Dermis microvascular lymphatic vessel endothelial cell (primary cell): ENCODE data around the gene RBMY1F. TPM values are rescaled to one million over a fixed set of nuclear protein-coding genes. Genes with fewer than 3 reads are reported as not detected.
"Not testable (repeated sequence)": the region's sequence is repeated elsewhere in the genome, so short reads cannot be mapped to it uniquely, and the experiment has no call there.

Experiments used
- DNase-seq, 2 donors: peaks; one replicate each; pipeline versions ENCODE4 v3.0.0 to v3.0.0-alpha.2; 2010; ENCODE audit warnings: low read depth in 2 of 2
- total RNA-seq: library from RNA; depleted of rRNA; stranded (reverse); fragments of >200 nt; gene quantifications from 2 replicates; pipeline ENCODE4 v1.2.1, GENCODE V29; 2014

The RBMY1F gene
- total RNA-seq: not detected in 2 replicates

DNA sequence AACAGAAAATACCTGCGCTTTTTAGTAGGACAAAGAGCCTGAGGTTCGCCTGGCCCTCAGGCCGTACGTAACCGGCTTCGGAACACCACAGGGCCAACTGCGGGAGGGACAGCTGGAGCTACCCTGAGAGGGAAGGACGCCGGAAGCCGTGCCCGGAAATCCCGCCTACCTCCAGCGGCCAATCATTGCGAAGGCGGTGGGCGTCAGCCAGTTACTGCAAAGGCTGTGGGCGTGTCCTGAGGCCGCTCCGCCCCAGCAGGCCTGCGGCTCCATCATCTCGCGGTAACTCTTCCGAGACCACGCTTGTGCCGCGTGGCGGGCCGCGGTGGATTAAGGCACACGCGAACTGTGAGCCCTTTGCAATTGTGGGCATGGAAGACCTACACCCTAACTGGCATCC lies at the start of gene RBMY1F:
Gene RBMY1F, minus strand, starts transcription at position 101 of the 400 bp plus-strand sequence. CDS start 1,954 bp downstream, outside the sequence.
- DNase-seq: not testable (repeated sequence)

DNA sequence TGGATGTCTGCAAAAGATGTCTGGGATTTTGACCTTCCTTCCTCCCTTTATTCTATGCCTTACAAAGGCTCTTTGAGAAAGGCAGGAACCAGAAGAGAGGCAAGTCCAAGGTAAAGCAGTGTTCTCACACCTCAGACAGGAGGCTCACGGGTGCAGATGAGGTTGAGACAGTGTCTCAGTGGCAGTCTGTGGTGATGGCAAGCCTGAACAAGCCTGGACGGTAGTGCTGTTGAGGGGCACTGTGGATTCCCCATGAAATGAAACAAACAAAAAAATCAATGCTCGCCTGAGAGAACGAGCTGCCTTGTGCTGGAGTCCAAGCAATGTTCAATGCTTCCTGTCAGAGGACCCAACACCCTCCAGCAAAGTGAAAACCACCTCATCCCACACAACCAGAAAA lies 31.6 kb downstream of the RBMY1F start:
- not testable (repeated sequence) for DNase-seq

DNA sequence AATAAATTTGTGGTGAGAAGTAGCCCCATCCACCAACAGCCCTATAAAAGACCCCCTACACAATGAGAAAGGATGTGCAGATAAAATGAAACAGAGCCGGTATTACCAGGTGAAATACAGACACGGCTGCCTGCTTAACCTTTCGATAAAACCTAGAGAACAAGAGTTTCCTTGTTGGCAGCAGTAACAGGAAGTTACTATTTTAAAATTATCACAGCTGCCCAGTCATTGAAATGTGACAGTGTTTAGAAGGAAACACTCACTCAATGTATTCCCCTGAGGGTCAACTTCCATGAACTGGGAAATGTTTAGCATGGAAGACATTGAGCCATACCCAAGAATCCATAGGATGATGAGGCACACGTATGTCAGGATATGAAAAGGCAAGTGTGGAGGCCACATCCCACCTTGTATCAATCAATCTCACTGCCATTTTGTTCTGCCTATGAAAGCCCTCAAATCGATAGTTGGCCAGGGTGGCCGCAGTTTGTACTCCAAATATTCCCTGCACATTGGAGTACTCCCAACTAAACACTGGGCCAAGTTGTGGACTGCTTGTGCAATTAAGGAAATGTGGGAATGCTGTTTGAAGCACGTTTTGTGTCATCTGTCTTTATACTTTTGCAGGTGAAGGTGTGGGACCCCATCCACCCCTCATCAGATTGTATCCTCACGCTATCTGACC lies 41.6 kb downstream of the RBMY1F start:
- not testable (repeated sequence) for DNase-seq

DNA sequence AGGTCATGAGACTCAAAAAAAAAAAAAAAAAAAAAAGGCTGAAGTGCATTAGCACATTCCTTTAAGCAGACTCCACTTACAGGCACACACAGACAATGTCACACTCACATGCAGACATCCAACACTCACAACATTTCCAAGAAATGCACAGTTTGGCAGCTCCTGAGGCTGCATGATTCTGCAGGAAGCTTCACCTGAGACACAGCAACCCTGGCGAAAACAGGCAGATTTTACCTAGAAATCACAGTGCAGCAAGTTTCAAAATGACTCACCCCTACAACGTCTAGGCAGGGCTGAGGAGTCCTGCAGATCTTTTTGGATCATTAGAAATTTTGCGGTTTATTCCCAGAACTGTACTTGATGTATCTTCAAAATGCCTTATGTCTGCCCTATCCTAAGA lies 48.0 kb downstream of the RBMY1F start:
- DNase-seq: not testable (repeated sequence)

DNA sequence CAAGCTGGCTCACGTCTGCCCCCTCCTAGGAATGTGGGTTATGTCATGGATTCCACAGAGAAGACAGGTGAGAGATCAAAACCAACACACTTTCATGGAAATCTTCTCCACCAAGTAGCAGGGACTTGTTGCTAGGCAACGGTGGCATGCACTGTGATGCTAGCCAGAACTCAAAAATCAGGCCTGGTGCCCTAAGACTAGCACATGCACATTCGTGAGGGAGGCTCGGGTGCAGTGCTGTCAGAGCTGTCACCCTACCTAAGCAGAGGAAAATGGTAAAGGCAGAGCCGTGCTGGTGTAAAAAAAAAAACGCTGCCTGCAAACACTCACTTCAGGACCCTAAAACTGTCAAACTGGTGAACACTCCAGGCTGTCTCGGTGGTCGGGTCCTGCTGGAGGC lies 52.2 kb downstream of the RBMY1F start:
- DNase-seq: not testable (repeated sequence)

Other genes with a start within 250 kb of the RBMY1F start
- not detected in 2 replicates for gene RBMY1J, start 220.5 kb upstream of the RBMY1F start, total RNA-seq